Progenitor cell of endocrine pancreas (in vitro differentiated cells): Measurements from ENCODE around the gene KAZN. TPM values are rescaled to one million over a fixed set of nuclear protein-coding genes. Genes with fewer than 3 reads are reported as not detected.

ENCODE experiments used
- DNase-seq: peaks from one replicate; pipeline ENCODE4 v3.0.0; 2021; ENCODE audit warnings: low spot score; ENCODE audit not compliant: unreplicated experiment
- H3K27ac Mint-ChIP-seq: 2 replicates; pipeline ENCODE4 v1.8.0; 2021; ENCODE audit warnings: mild to moderate bottlenecking, moderate library complexity, mixed read lengths
- H3K27me3 Mint-ChIP-seq: 2 replicates; pipeline ENCODE4 v1.8.0; 2021; ENCODE audit warnings: mixed read lengths
- H3K36me3 Mint-ChIP-seq: 2 replicates; pipeline ENCODE4 v1.8.0; 2022; ENCODE audit warnings: mixed read lengths; ENCODE audit not compliant: insufficient read depth
- H3K4me1 Mint-ChIP-seq: 2 replicates; pipeline ENCODE4 v1.8.0; 2021; ENCODE audit warnings: low read depth, mixed read lengths
- H3K4me3 Mint-ChIP-seq: 2 replicates; pipeline ENCODE4 v1.8.0; 2021; ENCODE audit warnings: low read depth, mild to moderate bottlenecking, moderate library complexity, mixed read lengths
- H3K9me3 Mint-ChIP-seq: 2 replicates; pipeline ENCODE4 v1.8.0; 2021; ENCODE audit warnings: low read depth, mixed read lengths
- CTCF ChIP-seq: fragments of 200-600 bp; sonication (generic); IDR thresholded peaks from one replicate; pipeline ENCODE4 v1.5.0; 2021; ENCODE audit warnings: antibody characterized with exemption, mild to moderate bottlenecking; ENCODE audit not compliant: unreplicated experiment
- total RNA-seq: library from RNA; stranded (reverse); gene quantifications from 2 replicates; pipeline ENCODE4 v1.2.1, GENCODE V29; 2021

KAZN gene
- total RNA-seq, 1 donor from 2014 or later: 12.9 TPM

DNA sequence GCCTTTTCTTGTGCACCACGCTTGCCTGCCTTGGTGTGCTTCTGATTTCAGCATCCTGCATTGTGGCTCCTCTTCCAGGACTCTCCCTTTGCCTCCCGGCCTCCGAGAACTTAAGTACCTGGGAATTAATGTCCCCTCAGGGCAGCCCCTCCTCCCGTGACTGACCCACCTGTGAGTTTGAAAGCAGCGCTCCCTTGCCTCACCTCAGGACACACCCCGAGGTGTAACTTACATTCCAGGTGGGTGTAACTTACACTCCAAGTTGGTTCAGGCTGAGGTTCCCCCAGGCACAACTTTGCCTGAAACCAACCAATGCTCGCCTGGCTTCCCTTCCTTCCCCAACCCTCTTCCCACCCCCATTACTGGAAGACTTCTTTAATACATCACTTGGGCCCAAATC lies 161.4 kb downstream of the KAZN start:
- peaks cover 46% of the 10 kb centered on the region for H3K4me1 Mint-ChIP-seq
- H3K4me3 Mint-ChIP-seq: no peak overlapping the region
- no peaks in the 10 kb centered on the region for H3K36me3 Mint-ChIP-seq
- H3K27ac Mint-ChIP-seq: no peak overlapping the region
- no peaks in the 10 kb centered on the region for H3K9me3 Mint-ChIP-seq
- DNase-seq: no peak
- no peak for TF ChIP-seq CTCF
- H3K27me3 Mint-ChIP-seq: no peaks in the 10 kb centered on the region

DNA sequence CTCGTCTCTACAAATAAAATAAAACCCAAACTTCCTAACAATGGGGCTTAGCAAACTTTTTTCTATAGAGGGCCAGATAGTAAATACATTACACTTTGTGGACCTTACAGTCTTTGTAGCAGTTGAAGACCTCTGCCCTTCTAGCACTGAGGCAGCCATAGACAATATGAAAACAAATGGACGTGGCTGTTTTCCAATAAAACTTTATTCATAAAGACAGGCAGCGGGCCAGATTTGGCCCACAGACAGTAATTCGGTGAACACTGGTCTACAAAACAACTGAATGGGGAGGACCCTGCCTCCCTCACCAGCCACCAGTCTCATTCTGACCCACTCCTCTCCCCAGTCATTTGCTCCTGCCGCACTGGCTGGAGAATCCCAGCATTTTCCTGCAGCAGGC lies 162.3 kb downstream of the KAZN start:
- H3K9me3 Mint-ChIP-seq: peaks cover 3% of the 10 kb centered on the region
- no peak for TF ChIP-seq CTCF
- no peak for DNase-seq
- no peaks in the 10 kb centered on the region for H3K36me3 Mint-ChIP-seq
- no peak overlapping the region for H3K27ac Mint-ChIP-seq
- H3K4me3 Mint-ChIP-seq: no peak overlapping the region
- no peaks in the 10 kb centered on the region for H3K27me3 Mint-ChIP-seq
- H3K4me1 Mint-ChIP-seq: peaks cover 51% of the 10 kb centered on the region

DNA sequence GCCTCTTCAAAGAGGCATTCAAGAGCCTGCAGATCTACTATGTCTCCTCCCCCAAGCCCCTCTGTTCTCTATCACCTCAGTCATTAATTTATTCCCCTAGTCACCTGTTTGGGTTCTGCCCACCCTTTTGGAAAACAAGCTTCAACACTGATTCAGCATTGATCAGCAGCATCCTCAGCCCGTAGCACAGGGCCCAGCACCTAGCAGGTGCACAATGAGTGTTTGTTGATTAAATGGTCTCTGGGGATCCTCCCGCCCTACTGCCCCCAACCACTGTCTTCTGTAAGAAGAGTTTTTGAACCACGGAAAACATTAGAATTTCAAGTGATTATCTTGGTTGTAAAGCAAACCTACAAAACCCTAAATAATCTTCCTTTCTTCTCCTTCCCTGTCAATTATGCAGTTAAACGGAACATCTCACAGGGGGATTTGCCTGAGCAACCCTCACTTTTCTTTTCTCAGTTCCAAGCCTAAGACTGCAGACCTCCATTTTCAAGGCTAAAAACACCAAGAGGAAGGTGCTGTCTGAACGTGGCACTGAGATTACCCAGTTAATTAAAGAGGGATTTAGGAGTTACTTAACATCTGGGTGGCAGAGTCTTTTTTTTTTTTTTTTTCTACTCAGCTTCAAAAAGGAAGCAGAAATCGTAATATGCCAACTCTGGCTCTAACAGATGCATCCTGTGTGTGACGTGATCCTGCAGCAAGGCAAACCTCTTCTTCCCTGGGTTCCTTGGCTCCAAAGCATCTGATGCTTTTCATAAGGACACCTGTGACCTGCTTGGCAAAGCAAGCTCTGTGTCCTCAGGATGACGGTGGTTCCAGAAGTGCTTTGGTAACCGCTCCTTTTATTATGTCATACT lies 163.0 kb downstream of the KAZN start:
- no peak overlapping the region for H3K4me3 Mint-ChIP-seq
- no peaks in the 10 kb centered on the region for H3K27me3 Mint-ChIP-seq
- no peaks in the 10 kb centered on the region for H3K36me3 Mint-ChIP-seq
- no peak for DNase-seq
- H3K27ac Mint-ChIP-seq: no peak overlapping the region
- peaks cover 49% of the 10 kb centered on the region for H3K4me1 Mint-ChIP-seq
- TF ChIP-seq CTCF: no peak
- H3K9me3 Mint-ChIP-seq: peaks cover 3% of the 10 kb centered on the region

DNA sequence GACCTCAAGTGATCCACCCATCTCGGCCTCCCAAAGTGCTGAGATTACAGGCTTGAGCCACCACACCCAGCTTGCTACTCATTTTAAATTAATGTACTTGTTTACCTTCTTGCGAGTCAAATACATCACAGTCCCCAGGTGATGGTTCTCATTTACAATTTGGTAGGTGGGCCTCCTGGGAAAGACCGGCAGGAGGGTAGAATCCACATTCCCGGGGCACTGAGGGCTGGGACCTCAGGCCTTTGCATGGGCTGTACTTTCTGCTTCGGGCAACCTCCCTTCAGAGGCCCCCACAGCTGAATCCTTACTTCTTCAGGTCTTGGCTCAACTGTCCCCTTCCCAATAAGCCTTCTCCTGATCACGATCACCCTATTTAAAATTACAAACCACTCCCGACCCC lies 165.5 kb downstream of the KAZN start:
- Mint-ChIP-seq H3K27ac (no peak overlapping the region), H3K4me1 (peaks cover 55% of the 10 kb centered on the region), H3K36me3 (no peaks in the 10 kb centered on the region), H3K27me3 (no peaks in the 10 kb centered on the region), H3K4me3 (no peak overlapping the region), H3K9me3 (peaks cover 3% of the 10 kb centered on the region)
- TF ChIP-seq CTCF: no peak
- no peak for DNase-seq

DNA sequence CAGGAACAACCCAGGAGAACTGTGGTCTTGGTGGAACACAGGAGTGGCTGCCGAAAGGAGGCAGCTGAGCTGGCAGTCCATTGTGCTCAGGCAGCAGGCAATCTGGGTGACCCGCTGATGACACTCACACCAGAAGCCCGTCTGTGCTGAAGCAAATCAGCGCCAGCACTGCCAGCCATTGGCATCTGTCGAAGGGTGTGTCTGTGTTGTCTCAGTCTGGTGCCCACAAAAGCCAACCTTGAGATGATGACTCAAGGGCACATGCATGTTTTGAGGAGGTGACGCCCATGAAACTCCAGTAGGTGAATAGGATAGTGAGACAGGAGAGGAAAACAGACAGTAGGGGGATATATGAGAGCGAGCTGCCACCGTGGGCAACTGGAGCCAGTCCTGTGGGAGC lies 167.3 kb downstream of the KAZN start:
- Mint-ChIP-seq H3K4me1 (peaks cover 46% of the 10 kb centered on the region), H3K36me3 (no peaks in the 10 kb centered on the region), H3K9me3 (peaks cover 6% of the 10 kb centered on the region), H3K27ac (no peak overlapping the region), H3K27me3 (no peaks in the 10 kb centered on the region), H3K4me3 (no peak overlapping the region)
- TF ChIP-seq CTCF: no peak
- DNase-seq: no peak
